ENCODE results near the gene PPP1R13L.

The PPP1R13L gene

GRCh38 chr19:45418802-45419201, 13.9 kb upstream of the PPP1R13L start:
- Histone ChIP-seq H3K4me3 (ENCODE audit: low read depth, low read length, poor library complexity, severe bottlenecking) (peak overlapping the region; percentile 3), H3K27ac (ENCODE audit: low read depth, low read length, poor library complexity, severe bottlenecking) (peak overlapping the region; percentile 75), H3K27me3 (ENCODE audit: insufficient read depth, low read length) (no peaks in the 10 kb centered on the region), H3K79me2 (ENCODE audit: insufficient read depth, low read length) (no peaks in the 10 kb centered on the region), H3K4me1 (ENCODE audit: insufficient read depth, low read length, severe bottlenecking) (peaks cover 34% of the 10 kb centered on the region), H3K9me2 (ENCODE audit: low read depth, low read length) (no peaks in the 10 kb centered on the region), H3K36me3 (ENCODE audit: insufficient read depth, low read length) (peaks cover 25% of the 10 kb centered on the region; the same call in 1 of the 2 replicates), H3K9me3 (ENCODE audit: low read length) (no peaks in the 10 kb centered on the region), H3K4me2 (ENCODE audit: low read length) (peak overlapping the region; percentile 48), H4K20me1 (ENCODE audit: insufficient read depth, low read length) (no peaks in the 10 kb centered on the region), H2AFZ (ENCODE audit: low read length) (no peak overlapping the region), H3F3A (ENCODE audit: insufficient read depth, low read length) (no peaks in the 10 kb centered on the region), H3K9ac (ENCODE audit: low read length) (no peak overlapping the region; the same call in 1 of the 2 replicates)
- TF ChIP-seq EZH2 (IDR thresholded peaks at IDR 0.05; ENCODE audit: borderline replicate concordance, low read length) (no peak), CTCF (IDR thresholded peaks at IDR 0.05; ENCODE audit: low read length) (no peak)

GRCh38 chr19:45417151-45417550, 12.3 kb upstream of the PPP1R13L start:
- Histone ChIP-seq H3K9ac (ENCODE audit: low read length) (no peak overlapping the region), H3K27ac (ENCODE audit: low read depth, low read length, poor library complexity, severe bottlenecking) (peak overlapping the region; percentile 15), H3K4me3 (ENCODE audit: low read depth, low read length, poor library complexity, severe bottlenecking) (no peak overlapping the region), H4K20me1 (ENCODE audit: insufficient read depth, low read length) (no peaks in the 10 kb centered on the region), H3K4me1 (ENCODE audit: insufficient read depth, low read length, severe bottlenecking) (peaks cover 22% of the 10 kb centered on the region), H3K4me2 (ENCODE audit: low read length) (no peak overlapping the region), H3K27me3 (ENCODE audit: insufficient read depth, low read length) (no peaks in the 10 kb centered on the region), H2AFZ (ENCODE audit: low read length) (no peak overlapping the region), H3F3A (ENCODE audit: insufficient read depth, low read length) (no peaks in the 10 kb centered on the region), H3K36me3 (ENCODE audit: insufficient read depth, low read length) (peaks cover 41% of the 10 kb centered on the region), H3K9me2 (ENCODE audit: low read depth, low read length) (no peaks in the 10 kb centered on the region), H3K79me2 (ENCODE audit: insufficient read depth, low read length) (no peaks in the 10 kb centered on the region), H3K9me3 (ENCODE audit: low read length) (no peaks in the 10 kb centered on the region)
- TF ChIP-seq EZH2 (IDR thresholded peaks at IDR 0.05; ENCODE audit: borderline replicate concordance, low read length) (no peak), CTCF (IDR thresholded peaks at IDR 0.05; ENCODE audit: low read length) (no peak)

- H3K79me2 ChIP-seq (ENCODE audit: insufficient read depth, low read length): no peaks in the 10 kb centered on the region
- no peaks in the 10 kb centered on the region for H3F3A ChIP-seq (ENCODE audit: insufficient read depth, low read length)
- H3K4me1 ChIP-seq (ENCODE audit: insufficient read depth, low read length, severe bottlenecking): peaks cover 10% of the 10 kb centered on the region
- no peaks in the 10 kb centered on the region for H3K27me3 ChIP-seq (ENCODE audit: insufficient read depth, low read length)
- no peak overlapping the region for H3K9ac ChIP-seq (ENCODE audit: low read length)
- peaks cover 41% of the 10 kb centered on the region for H3K36me3 ChIP-seq (ENCODE audit: insufficient read depth, low read length)
- TF ChIP-seq CTCF (IDR thresholded peaks at IDR 0.05; ENCODE audit: low read length) (no peak), EZH2 (IDR thresholded peaks at IDR 0.05; ENCODE audit: borderline replicate concordance, low read length) (no peak)
- H3K4me2 ChIP-seq (ENCODE audit: low read length): no peak overlapping the region
- no peak overlapping the region for H2AFZ ChIP-seq (ENCODE audit: low read length)
- H4K20me1 ChIP-seq (ENCODE audit: insufficient read depth, low read length): no peaks in the 10 kb centered on the region
- H3K4me3 ChIP-seq (ENCODE audit: low read depth, low read length, poor library complexity, severe bottlenecking): no peak overlapping the region
- H3K27ac ChIP-seq (ENCODE audit: low read depth, low read length, poor library complexity, severe bottlenecking): no peak overlapping the region
- H3K9me2 ChIP-seq (ENCODE audit: low read depth, low read length): no peaks in the 10 kb centered on the region
- no peaks in the 10 kb centered on the region for H3K9me3 ChIP-seq (ENCODE audit: low read length)
Observed at GRCh38 chr19:45414468-45414867, 9.6 kb upstream of the PPP1R13L start.
